Measurements from ENCODE around the gene KAZN.

DNA sequence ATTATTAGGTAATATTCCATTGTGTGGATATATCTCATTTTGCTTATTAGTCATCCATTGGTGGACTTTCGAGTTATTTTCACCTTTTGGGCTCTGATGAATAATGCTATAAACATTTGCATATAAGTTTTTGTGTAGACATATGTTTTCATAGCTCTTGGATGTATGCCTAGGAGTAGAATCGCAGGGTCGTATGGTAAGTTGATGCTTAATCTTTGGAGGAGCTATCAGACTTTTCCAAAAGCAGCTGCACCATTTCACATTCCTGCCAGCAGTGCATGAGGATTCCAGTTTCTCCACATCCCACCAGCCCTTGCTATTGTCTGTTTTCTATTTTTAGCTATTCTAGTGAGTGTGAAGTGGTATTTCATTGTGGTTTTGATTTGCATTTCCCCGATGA lies 434.8 kb downstream of the KAZN start:
- TF ChIP-seq POLR2AphosphoS5 (IDR thresholded peaks at IDR 0.05): no peak
- TF ChIP-seq, protein P1, sequence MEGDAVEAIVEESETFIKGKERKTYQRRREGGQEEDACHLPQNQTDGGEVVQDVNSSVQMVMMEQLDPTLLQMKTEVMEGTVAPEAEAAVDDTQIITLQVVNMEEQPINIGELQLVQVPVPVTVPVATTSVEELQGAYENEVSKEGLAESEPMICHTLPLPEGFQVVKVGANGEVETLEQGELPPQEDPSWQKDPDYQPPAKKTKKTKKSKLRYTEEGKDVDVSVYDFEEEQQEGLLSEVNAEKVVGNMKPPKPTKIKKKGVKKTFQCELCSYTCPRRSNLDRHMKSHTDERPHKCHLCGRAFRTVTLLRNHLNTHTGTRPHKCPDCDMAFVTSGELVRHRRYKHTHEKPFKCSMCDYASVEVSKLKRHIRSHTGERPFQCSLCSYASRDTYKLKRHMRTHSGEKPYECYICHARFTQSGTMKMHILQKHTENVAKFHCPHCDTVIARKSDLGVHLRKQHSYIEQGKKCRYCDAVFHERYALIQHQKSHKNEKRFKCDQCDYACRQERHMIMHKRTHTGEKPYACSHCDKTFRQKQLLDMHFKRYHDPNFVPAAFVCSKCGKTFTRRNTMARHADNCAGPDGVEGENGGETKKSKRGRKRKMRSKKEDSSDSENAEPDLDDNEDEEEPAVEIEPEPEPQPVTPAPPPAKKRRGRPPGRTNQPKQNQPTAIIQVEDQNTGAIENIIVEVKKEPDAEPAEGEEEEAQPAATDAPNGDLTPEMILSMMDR (IDR thresholded peaks at IDR 0.05; ENCODE audit: poor library complexity, severe bottlenecking): no peak
- TF ChIP-seq RAD21 (conservative IDR thresholded peaks at IDR 0.05): no peak
- no peak for TF ChIP-seq TAF1 (IDR thresholded peaks at IDR 0.05; ENCODE audit: low read depth)
- TF ChIP-seq EZH2 (IDR thresholded peaks at IDR 0.05; ENCODE audit: borderline replicate concordance, insufficient read depth, low read length, poor library complexity, severe bottlenecking): no peak
- TF ChIP-seq, protein P2, sequence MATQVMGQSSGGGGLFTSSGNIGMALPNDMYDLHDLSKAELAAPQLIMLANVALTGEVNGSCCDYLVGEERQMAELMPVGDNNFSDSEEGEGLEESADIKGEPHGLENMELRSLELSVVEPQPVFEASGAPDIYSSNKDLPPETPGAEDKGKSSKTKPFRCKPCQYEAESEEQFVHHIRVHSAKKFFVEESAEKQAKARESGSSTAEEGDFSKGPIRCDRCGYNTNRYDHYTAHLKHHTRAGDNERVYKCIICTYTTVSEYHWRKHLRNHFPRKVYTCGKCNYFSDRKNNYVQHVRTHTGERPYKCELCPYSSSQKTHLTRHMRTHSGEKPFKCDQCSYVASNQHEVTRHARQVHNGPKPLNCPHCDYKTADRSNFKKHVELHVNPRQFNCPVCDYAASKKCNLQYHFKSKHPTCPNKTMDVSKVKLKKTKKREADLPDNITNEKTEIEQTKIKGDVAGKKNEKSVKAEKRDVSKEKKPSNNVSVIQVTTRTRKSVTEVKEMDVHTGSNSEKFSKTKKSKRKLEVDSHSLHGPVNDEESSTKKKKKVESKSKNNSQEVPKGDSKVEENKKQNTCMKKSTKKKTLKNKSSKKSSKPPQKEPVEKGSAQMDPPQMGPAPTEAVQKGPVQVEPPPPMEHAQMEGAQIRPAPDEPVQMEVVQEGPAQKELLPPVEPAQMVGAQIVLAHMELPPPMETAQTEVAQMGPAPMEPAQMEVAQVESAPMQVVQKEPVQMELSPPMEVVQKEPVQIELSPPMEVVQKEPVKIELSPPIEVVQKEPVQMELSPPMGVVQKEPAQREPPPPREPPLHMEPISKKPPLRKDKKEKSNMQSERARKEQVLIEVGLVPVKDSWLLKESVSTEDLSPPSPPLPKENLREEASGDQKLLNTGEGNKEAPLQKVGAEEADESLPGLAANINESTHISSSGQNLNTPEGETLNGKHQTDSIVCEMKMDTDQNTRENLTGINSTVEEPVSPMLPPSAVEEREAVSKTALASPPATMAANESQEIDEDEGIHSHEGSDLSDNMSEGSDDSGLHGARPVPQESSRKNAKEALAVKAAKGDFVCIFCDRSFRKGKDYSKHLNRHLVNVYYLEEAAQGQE (IDR thresholded peaks at IDR 0.05; ENCODE audit: borderline replicate concordance): no peak
